Bone marrow (tissue), 2 donors: ENCODE data around the gene UBE2O.

Experiments
- DNase-seq, 2 donors: peaks; one replicate each; lab custom pipeline; 2025; lab: John Stamatoyannopoulos, UW

The UBE2O gene

GRCh38 chr17:76467366-76467765 lies 14.4 kb upstream of the UBE2O start, which contains the start of gene AANAT:
TSS of gene AANAT (plus strand) at chr17:76467603. CDS start at chr17:76468747, 1,144 bp downstream.
- no peak for DNase-seq

GRCh38 chr17:76466775-76467130 lies 13.8 kb upstream of the UBE2O start:
- no peak for DNase-seq

GRCh38 chr17:76462556-76463290 lies 9.8 kb upstream of the UBE2O start:
- DNase-seq, result no peak

GRCh38 chr17:76461765-76462555 lies 9.0 kb upstream of the UBE2O start:
- no peak for DNase-seq

- DNase-seq, result no peak
These were observed 6.7 kb upstream of the UBE2O start for GRCh38 chr17:76459674-76460073.

GRCh38 chr17:76458580-76459490 lies 5.9 kb upstream of the UBE2O start:
- no peak for DNase-seq

GRCh38 chr17:76453431-76453743 lies 435 bp upstream of the UBE2O start:
- DNase-seq, result no peak

GRCh38 chr17:76452127-76452659 lies 759 bp downstream of the UBE2O start:
- no peak for DNase-seq

- DNase-seq, result no peak
These were observed 1.4 kb downstream of the UBE2O start for GRCh38 chr17:76451506-76451905.

GRCh38 chr17:76449126-76449525 lies 3.8 kb downstream of the UBE2O start:
- no peak for DNase-seq

- no peak for DNase-seq
These were observed 4.9 kb downstream of the UBE2O start for GRCh38 chr17:76447931-76448652.

GRCh38 chr17:76446449-76447231 lies 6.3 kb downstream of the UBE2O start:
- no peak for DNase-seq

- DNase-seq, result no peak
These were observed 7.1 kb downstream of the UBE2O start for GRCh38 chr17:76445697-76446448.

GRCh38 chr17:76444518-76445311 lies 8.2 kb downstream of the UBE2O start:
- no peak for DNase-seq

- no peak for DNase-seq
These were observed 10.3 kb downstream of the UBE2O start for GRCh38 chr17:76442341-76443338.

- no peak for DNase-seq
These were observed 11.1 kb downstream of the UBE2O start for GRCh38 chr17:76441686-76442340.

- DNase-seq, result no peak
These were observed 12.1 kb downstream of the UBE2O start for GRCh38 chr17:76440751-76441362.
